COLO668 (cell line): ENCODE results near the gene IGSF8.
"Not testable (repeated sequence)": the region's sequence is repeated elsewhere in the genome, so short reads cannot be mapped to it uniquely, and the experiment has no call there.

Experiments
- DNase-seq: peaks from one replicate; lab custom pipeline; 2025; ENCODE audit not compliant: unreplicated experiment; lab: John Stamatoyannopoulos, UW

IGSF8 gene

GRCh38 chr1:160069460-160070231 lies 28.8 kb downstream of the IGSF8 start, which contains the start of gene KCNJ10:
Gene KCNJ10 (minus strand): TSS chr1:160070160. CDS start chr1:160042532, 27,628 bp downstream.
- no peak for DNase-seq

DNA sequence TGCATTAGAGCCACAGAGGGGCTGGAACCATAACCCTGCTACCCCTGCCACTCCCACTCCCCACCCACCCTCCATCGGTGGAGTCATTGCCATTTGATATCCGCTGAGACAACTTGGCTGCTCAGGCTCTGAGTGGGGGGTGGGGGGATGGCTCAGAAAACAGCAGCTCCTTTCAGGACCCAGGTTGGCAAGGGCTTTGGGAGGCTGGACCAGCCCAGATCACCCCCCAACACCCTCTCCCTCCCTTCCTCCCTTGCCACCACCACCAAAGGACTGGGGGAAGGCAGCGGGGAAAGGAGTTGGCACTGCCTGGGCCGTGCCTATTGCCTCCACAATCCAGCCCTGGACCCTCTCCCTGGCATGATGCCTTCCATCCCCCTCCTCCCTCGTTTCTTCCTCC lies 30.2 kb downstream of the IGSF8 start:
- DNase-seq = no peak

GRCh38 chr1:160066829-160067745 lies 31.3 kb downstream of the IGSF8 start:
- DNase-seq = no peak

- DNase-seq = no peak
Observed at GRCh38 chr1:160064746-160065145, 33.7 kb downstream of the IGSF8 start.

DNA sequence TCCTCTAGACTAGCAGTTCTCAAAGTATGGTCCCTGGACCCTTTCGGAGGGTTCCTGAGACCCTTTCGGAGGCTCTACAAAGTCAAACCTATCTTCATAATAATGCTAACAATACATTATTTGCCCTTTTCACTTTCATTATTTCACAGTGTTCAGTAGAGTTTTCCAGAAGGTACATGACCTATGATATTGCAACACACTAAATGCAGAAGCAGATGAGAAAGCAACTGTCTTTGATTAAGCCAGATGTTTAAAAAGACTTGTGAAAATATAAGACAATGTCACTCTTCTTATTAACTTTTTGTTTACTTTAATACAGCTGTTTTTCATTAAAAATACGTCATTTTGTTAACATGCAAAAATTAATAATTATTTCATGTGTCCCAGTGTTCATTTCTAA lies 34.3 kb downstream of the IGSF8 start:
- DNase-seq = no peak

GRCh38 chr1:160063176-160063575 lies 35.2 kb downstream of the IGSF8 start:
- no peak for DNase-seq

- no peak for DNase-seq
Observed at GRCh38 chr1:160062230-160062532, 36.2 kb downstream of the IGSF8 start.

DNA sequence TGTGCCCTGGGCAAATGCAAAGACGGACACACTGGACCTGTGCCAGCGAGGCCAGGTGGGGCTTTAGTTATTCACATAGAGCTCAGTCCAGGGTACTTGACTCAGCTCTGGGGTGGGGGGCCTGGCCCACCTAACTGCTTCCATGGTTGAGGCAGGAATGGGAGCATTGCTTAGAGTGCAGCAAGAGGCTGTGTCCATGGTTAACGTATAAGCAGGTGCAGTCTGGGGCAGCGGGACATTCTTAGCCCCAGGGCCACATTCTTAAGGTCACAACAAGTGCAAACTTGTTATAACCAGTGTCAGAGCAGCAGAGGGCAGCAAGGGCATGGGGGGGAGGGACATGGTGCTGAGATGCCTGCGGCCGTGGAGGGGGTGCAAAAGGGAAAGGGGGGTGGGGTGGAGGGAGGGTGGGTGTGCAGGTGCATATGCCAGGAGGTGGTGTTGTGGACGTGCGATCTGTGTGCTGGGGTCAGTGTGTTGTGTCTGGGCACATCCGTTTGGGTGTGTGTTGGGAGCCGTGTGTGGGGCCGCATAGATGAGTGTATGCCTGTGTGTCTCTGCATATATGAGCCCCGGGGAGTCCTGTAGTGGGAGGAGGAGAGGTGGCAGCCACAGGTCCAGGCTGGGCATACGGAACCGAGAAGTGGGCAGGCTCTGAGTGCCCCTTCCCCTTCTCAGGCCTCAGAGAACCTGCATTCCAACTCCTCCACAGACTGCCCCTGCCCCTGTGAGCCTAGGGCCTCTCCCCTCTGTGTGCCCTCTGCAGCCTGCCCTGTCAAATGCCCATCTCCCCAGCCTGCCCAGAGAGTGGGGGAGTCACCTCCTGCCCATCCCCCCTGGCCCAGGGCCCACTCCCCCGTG lies 36.8 kb downstream of the IGSF8 start:
- no peak for DNase-seq

DNA sequence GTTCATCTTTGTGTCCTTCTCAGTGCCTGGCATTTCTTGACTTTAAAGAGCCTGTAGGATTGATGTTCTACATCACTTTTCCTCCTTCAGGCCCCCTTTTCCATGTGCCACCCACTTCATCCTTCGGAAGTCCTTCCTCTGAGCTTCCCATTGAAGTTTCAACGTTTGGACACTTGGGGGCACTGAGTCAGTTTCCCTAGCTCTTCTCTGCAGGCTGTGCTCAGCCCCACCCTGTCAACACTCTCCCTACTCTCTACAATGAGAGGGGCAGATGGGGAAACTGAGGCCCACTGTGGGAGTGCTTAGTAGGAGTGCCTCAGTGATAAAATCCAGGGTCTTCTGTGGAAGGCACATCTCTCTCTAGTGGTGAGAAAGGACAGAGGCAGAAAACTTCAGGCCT lies 40.3 kb downstream of the IGSF8 start:
- no peak for DNase-seq

DNA sequence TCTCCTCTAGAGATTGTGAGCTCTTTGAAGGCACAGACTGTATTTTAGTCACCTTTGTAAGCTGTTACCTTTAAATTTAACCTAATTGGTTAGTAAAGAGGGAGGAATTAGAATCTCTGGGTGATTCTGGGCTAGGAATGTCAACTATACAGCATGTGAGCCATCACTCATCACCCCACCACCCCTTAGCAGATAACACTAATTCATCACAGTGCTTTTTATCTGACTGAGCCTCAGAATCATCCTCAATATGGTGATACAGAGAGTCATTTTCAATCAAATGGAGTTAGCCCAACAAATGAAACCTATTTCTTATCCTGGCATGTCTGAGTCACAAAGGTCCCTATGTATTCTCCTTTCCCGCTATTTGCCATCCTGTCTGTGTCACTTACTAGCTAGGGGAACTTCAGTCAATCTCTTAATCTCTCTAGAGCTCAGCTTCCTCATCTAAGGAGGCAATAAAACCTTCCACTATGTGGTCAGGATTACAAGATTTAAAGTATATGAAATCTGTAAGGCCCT lies 41.7 kb downstream of the IGSF8 start:
- no peak for DNase-seq

- DNase-seq = no peak
Observed at GRCh38 chr1:160053548-160054365, 44.7 kb downstream of the IGSF8 start.

GRCh38 chr1:160052936-160053335 lies 45.5 kb downstream of the IGSF8 start:
- no peak for DNase-seq

- no peak for DNase-seq
Observed at GRCh38 chr1:160050619-160051018, 47.8 kb downstream of the IGSF8 start.

GRCh38 chr1:160050182-160050581 lies 48.2 kb downstream of the IGSF8 start:
- not testable (repeated sequence) for DNase-seq

DNA sequence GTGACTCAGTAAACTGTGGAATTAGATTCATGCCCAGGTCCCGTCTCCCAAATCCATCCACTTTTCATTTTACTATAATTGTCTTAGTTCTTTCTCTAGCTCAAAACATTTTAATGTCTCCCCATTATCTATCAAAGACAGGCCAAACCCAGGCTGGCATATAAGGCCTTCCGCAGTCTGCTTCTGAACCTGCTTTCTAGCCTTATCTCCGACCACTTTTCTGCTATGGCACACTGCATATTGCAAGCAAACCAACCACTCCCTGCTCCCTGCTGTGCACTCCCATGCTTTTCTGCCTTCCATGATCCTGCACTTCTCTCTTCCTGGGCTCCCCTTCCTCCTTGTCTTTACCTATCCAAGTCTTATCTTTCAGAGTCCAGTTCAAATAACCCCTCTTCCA lies 49.3 kb downstream of the IGSF8 start:
- no peak for DNase-seq

- DNase-seq = no peak
Observed at GRCh38 chr1:160048335-160048734, 50.1 kb downstream of the IGSF8 start.

- no peak for DNase-seq
Observed at GRCh38 chr1:160047111-160047991, 51.1 kb downstream of the IGSF8 start.

GRCh38 chr1:160046494-160047110 lies 51.8 kb downstream of the IGSF8 start:
- peak; percentile 20 for DNase-seq

DNA sequence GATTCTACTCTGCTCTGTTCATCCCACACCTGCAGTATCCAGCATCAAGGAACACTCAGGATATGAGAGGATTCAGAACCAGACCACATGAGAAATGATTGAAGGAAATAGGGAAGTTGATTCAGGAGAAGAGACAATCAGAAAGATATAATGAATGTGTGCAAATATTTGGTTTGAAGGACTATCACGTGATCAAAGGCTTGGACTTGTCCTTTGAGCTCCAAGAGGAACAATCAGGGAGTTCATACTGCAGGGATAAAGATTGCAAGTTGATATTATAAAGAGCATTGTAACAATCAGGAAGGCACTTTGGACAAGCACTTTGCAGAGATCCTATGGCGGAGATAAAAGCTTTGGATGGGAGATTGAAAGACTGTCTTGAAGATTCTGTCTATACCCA lies 52.8 kb downstream of the IGSF8 start:
- DNase-seq = no peak
